T1000 (cell line): Measurements from ENCODE around the gene TPO.
"Not testable (repeated sequence)": the region's sequence is repeated elsewhere in the genome, so short reads cannot be mapped to it uniquely, and the experiment has no call there.

Experiments used
- DNase-seq: peaks from one replicate; lab custom pipeline; 2025; ENCODE audit warnings: mixed read lengths; lab: John Stamatoyannopoulos, UW

TPO gene

GRCh38 chr2:1556776-1557466 is 143.7 kb downstream of the TPO start:
- DNase-seq: no peak

- no peak for DNase-seq
Observed at GRCh38 chr2:1557467-1557820, 144.2 kb downstream of the TPO start.

GRCh38 chr2:1559589-1560175 is 146.4 kb downstream of the TPO start:
- DNase-seq: no peak

GRCh38 chr2:1561259-1561658 is 148.0 kb downstream of the TPO start:
- DNase-seq: no peak

- DNase-seq: no peak
Observed at GRCh38 chr2:1561811-1562421, 148.7 kb downstream of the TPO start.

GRCh38 chr2:1563084-1563857 is 150.0 kb downstream of the TPO start:
- DNase-seq: no peak

- no peak for DNase-seq
Observed at GRCh38 chr2:1563943-1564891, 151.0 kb downstream of the TPO start.

GRCh38 chr2:1567556-1568344 is 154.5 kb downstream of the TPO start:
- no peak for DNase-seq

GRCh38 chr2:1568345-1568668 is 155.0 kb downstream of the TPO start:
- DNase-seq: not testable (repeated sequence)

- no peak for DNase-seq
Observed at GRCh38 chr2:1569879-1570450, 156.7 kb downstream of the TPO start.

GRCh38 chr2:1571477-1572417 is 158.5 kb downstream of the TPO start:
- no peak for DNase-seq

- no peak for DNase-seq
Observed at GRCh38 chr2:1572638-1573037, 159.4 kb downstream of the TPO start.

- DNase-seq: no peak
Observed at GRCh38 chr2:1577846-1578245, 164.6 kb downstream of the TPO start.

- DNase-seq: not testable (repeated sequence)
Observed at GRCh38 chr2:1581257-1581964, 168.1 kb downstream of the TPO start.

GRCh38 chr2:1581965-1582625 is 168.8 kb downstream of the TPO start:
- DNase-seq: no peak

GRCh38 chr2:1582891-1583341 is 169.7 kb downstream of the TPO start:
- DNase-seq: no peak

- no peak for DNase-seq
Observed at GRCh38 chr2:1584051-1584531, 170.8 kb downstream of the TPO start.
